G401 (cell line): ENCODE measurements around the gene PPIC. TPM values are rescaled to one million over a fixed set of nuclear protein-coding genes. Genes with fewer than 3 reads are reported as not detected.
A peak's percentile ranks its signal among the peaks of the same experiment; 100 is the strongest.
"Not testable (repeated sequence)": the region's sequence is repeated elsewhere in the genome, so short reads cannot be mapped to it uniquely, and the experiment has no call there.

Experiments
- DNase-seq: peaks from one replicate; pipeline ENCODE4 v3.0.0-alpha.2; 2015; ENCODE audit warnings: low spot score
- in situ Hi-C: cut with HindIII; loops from 2 replicates; pipeline ENCODE4 v1.10.0; 2016; ENCODE audit warnings: low sequenced_read_pairs, mixed read lengths
- total RNA-seq: library from RNA; depleted of rRNA; stranded (reverse); fragments of >200 nt; shearing (Covaris generic); gene quantifications from 2 replicates; pipeline ENCODE4 v1.2.3, GENCODE V29; 2014

Gene PPIC
- total RNA-seq, 1 experiment from 2014 or later: 4.1 TPM

GRCh38 chr5:123028222-123028621 is 8.3 kb downstream of the PPIC start:
- in situ Hi-C loops: no loop called here

DNA sequence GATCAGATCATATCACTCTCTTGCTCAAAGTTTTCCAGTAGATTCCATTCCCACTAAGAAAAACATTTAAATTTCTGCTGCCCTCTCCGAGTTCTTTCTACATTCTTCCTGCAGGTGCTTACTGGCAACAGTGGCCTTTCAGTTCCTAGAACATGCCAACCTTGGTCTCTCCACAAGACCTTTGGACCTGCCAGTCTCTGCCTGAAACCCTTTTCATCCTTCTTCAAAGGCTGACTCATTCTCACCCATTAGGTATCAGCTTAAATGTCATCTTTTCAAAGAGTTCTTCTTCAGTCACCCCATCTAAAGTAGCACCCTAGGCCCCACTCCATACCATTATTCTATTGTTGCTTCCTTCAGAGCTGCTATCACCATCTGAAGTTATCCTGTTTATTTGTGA is 21.8 kb downstream of the PPIC start:
- DNase-seq: no peak
- in situ Hi-C loops: no loop called here

More at GRCh38 chr5:123028222-123028621, 8.3 kb downstream of the PPIC start:
- no peak for DNase-seq

DNA sequence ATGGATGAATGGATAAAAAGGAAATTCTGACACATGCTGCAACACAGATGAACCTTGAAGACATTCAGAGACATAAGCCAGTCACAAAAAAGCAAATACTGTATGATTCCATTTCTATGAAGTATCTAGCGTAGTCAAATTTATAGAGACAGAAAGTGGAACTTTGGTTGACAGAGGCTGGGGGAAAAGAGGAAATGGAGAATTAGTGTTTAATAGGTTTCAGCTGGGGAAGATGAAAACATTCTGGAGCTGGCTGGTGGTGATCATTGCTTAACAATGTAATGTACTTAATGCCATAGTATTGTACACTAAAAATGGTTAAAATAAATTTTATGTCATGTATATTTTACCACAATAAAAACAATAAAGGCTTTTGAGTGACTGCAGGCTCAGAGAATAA is 24.2 kb downstream of the PPIC start:
- in situ Hi-C loops: no loop called here
- no peak for DNase-seq

DNA sequence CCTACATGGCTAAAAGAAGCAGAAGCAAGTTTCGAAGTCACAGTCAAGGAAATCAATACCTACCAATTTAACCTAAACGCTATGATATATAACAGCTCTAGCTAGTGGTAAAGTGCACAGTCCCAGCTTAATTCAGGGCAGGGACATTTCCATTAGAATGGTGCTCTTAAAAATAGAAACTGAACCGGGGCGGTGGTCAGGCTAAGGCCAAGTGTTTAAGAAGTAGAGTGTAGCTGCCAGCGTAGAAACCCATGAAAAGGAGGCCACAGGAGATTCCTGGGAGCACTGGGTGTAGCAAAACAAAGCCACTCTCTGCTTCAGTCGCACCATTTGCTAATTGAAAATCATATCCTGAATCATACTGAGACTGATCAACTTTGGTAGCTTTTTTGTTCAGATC is 28.8 kb downstream of the PPIC start:
- in situ Hi-C loops: no loop called here
- no peak for DNase-seq

DNA sequence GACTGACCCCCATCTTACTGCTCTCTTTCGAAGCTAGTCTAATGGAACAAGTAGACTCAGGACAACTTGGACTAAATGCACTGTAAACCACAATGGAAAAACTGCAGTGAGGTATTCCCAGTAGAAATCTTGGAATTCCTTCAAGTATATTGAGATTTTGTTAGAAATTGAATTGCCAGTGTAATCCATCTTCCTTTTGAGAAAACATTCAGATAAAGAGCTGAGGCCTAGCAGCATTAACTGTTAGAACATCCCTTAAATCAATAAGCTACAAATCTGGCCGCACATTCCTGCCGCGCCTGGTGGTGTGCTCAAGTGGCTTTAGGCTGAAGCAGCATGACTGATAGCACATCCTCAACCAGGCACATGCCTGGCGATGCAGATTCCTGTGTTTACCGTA is 29.3 kb downstream of the PPIC start:
- in situ Hi-C loops: no loop called here

GRCh38 chr5:123001808-123002207 is 34.7 kb downstream of the PPIC start:
- DNase-seq: no peak
- in situ Hi-C loops: no loop called here

More for the DNA sequence above, 29.3 kb downstream of the PPIC start:
- DNase-seq: no peak

DNA sequence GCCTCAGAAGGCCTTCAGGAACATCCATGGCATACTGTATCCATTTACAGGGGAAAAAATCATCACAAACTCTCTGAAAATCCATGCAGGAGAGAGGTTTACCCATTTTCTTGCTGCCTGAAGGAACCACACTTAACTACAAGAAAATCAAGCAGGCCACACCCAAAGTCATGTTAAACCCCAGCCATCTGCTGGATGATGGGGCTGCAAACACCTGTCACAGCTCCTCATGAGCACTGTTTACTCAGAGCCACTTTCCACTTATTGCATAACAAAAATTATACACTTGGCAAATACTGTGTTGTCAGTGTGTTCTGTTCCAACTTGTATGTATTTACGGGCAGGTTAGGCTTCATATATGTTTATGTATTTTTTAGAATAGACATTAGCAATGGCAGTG is 35.8 kb downstream of the PPIC start:
- no peak for DNase-seq
- in situ Hi-C loops: no loop called here

DNA sequence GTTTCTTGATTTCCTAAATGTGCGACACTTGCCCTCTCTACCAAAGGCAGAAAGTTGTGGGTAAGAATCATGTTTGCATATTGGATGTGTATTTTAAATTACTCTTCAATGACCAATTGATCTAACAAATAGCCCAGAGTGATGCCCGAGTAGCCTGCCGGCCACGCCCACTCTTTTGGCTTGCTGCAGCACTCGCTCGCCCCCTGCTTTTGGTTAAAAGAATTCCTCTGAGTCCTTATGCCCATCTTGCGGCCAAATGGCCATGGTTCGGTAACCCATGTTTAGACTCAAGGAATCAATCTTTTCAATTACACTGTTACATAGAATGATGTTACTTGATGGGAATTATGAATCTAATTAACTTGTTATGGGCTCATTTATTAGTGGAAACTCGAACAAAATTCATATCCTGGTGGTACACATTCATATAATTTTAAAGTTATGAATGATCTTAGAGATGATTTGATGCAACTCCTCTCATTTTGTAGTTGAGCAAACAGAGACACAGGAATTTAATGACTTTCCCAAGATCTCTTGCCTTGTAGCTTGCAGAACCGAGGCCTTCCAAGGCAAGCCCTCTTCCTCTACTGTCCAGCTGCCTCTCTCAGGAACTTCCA is 36.5 kb downstream of the PPIC start:
- in situ Hi-C loops: no loop called here
- peak; percentile 8 for DNase-seq

DNA sequence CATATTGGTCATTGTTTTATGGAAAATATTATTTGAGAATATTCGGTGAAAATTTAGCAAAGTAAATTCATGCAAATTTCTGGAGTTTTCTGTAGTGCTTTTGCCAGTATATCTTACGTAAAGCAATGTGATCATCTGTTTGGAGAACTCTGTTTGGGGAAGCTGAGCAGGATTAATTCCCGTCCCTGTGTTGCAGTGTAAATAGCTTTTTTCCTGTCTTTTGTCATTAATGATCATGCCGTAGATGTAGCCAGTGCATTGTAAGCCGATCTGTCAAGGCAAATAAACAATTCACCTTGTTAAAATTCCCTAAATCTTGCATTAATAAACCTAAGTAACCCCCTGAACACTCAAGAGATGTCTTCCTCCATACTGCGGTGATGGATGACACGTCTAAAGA is 39.2 kb downstream of the PPIC start:
- in situ Hi-C loops: no loop called here
- no peak for DNase-seq

- in situ Hi-C loops: no loop called here
- DNase-seq: peak; percentile 12
Observed at GRCh38 chr5:122996091-122996490, 40.4 kb downstream of the PPIC start.

DNA sequence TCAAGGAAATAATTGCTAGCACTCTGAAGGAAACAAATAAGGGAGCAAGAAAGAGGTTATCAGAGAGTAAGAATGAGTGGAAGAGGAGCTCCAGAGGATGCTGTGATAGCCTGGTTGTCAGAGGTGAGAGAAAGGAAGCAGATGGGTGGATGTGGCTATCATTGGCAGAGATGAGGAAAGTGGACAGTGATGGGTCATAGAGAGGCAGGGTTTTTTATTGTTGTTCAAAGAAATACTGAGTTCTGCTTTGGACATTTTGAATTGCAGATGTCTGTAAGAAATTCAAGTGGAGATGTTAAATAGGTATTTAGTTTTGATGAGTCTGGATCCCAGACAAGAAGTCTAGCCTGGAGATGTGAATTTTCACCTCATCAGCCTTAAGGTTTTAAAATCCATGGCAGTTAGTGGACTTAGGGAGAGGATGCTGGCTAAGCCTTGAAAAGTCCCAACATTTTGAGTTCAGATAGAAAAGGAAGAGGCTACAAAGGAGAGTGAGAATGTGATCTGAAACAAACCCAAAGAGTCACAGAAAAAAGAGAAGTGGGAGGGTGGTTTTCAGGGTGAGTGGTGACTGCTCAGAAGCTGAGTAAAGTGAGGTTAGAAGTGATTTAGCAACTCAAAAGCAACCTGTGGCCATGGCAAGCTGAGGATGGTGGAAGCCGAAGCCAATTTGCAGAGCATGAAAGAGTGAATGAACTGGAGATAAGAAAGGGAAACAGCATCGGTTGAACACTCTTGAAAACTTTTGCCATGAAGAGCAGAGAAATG is 50.4 kb downstream of the PPIC start:
- in situ Hi-C loops: no loop called here
- DNase-seq: no peak

DNA sequence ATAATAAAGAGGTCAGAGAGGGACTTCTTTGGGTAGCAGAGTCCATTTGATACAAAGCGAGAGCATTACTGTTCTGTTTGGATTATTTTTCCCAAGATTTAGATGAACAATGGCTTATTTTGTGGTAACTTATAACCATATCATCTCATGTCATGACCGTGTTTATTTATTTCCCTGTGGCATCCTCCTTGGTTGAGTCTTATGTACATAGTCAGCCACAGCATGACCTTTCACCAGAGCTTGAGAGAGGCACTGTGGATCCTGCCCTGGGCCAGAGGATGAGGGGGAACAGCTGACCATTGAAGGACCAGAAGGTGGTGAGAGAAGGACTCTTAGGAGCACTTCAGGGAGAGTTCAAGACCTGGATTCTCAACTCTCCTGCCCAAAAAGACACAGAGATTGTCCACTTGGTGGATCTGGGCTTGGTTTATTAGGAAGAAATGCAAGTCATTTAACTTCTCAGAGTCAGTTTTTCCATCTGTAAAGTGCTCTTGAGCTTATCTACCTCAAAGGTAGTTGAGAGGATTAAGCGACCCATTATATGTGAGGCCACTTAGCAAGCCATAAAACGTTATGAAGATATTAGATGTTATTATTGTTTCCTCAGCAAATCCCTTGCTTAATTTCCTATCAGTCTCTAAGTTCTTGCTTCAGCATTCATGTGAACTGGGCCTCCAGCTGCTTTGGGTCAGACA is 51.4 kb downstream of the PPIC start:
- DNase-seq: no peak
- in situ Hi-C loops: no loop called here

DNA sequence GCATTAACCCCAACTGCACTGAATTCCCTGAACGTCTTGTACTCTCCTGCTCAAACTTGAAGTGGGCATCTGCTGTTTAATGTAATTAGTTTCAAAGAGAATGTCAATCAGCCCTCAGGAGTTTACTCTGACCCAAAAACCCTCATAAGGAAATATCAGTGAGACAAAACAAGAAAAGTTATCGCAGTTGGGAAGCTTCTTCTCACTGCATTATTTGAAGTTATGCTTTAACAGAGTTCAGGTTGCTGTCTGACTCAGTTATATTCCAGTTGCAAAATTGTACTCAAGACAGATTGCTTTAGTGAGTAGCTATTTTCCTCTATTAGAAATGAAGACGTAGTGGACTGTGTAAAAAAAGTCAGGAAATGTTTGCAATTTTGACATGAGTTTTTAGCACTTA is 52.1 kb downstream of the PPIC start:
- in situ Hi-C loops: no loop called here
- no peak for DNase-seq

DNA sequence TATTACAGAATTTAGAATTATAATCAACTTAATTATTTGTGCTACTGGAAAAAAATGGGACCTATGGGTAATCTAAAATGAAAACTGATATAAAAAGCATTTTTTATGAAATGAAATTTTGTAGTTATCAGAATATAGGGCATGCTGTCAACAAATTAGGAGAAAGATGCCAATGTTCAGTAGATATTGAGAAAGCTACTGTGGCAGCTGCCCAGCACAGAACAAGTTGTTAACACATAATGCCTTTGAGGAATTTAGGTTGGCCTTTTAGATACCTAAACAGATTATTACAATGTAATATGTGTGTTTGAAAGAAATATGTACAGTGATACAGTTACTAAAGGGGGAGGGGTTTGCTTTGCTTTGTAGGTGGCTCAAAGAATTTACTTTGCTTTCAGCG is 54.1 kb downstream of the PPIC start:
- no peak for DNase-seq
- in situ Hi-C loops: no loop called here

DNA sequence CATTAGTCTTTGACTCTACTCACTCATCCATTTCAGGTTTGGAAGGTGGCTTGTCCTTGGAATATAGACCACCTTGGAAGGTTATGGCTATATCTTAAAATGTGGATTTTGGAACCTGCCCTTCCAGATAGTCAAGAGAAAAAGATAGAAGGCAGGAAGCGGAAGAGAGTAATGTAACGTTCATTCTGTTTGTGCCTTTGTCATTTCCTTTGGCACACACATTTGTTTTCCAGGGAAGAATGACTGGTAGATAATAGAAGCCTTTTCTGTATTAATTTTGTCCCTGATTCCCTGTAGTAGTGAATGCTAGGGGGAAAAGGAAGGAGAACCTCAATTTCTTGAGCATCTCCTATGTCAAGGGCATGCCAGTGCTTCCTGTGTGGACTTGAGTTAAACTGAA is 54.7 kb downstream of the PPIC start:
- in situ Hi-C loops: no loop called here
- no peak for DNase-seq

DNA sequence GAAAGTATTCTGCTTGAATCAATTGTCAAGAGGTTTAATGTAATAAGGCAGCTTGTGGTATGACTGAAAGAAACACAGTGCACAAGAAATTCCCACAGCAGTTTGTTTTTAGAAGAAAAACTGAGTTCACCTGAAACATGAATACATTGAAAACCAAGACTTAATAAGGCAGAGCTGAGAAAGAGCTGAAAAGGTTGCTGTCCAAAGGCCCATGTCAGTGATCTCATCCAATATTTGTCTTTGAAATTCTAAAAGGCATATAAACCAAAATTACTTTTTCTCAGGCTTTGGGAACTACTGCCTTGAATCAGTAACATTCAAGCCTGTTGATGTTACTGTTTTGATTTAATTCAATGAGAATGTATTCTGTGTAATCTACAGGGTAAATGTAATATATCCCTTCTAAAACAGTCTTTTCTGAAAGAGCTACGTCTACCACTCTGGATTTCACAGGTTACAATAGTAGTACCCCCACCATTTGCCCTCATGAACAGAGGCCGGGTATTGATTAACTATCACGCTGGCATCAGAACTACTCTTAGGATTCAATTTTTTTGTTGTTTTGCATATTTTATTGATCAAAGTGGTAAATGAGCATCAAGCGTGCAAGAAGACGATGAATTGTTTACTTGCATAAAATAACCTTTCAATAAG is 57.8 kb downstream of the PPIC start:
- in situ Hi-C loops: no loop called here
- no peak for DNase-seq

DNA sequence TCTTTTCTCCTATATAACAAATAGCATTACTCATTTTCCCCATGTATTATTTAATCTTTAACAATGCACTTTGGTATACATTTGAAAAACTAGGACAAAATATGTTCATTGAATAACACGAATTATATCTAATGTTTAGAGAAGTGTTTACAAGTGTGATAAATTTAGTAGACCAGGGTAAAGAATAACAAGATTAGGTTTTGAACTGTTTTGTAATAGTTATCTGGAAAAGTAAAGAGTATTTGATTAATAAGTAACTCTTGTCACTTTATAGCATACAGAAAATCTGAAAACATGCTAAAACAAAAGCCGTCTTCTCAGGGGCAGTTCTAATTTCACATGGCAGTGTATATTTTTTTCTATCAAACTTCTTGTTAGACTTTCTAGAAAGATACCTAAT is 58.5 kb downstream of the PPIC start:
- in situ Hi-C loops: no loop called here
- no peak for DNase-seq

- in situ Hi-C loops: no loop called here
- DNase-seq: no peak
Observed at GRCh38 chr5:122977319-122977718, 59.2 kb downstream of the PPIC start.

- in situ Hi-C loops, DNase-seq: not testable (repeated sequence)
Observed at GRCh38 chr5:122974251-122974650, 62.3 kb downstream of the PPIC start.

DNA sequence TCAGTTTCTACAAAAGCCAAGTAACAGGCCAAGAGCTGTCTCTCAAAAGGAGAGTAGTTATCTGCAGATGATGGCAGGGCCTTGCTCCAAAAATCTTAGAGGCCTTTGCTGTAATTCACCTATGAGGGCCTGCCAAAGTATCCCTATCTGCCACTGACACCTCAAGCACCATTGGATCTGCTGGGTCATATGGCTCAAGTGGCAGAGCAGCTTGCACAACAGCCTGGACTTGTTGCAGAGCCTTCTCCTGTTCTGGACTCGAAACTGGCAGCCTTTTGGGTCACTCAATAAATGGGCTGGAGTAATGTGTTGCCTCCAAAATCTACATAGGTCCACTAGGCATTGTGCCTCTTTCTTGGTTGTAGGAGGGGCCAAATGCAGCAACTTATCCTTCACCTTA is 62.8 kb downstream of the PPIC start:
- in situ Hi-C loops, DNase-seq: not testable (repeated sequence)
